Body of pancreas (tissue), 4 donors: ENCODE measurements around the gene POLE4. TPM values are rescaled to one million over a fixed set of nuclear protein-coding genes. Genes with fewer than 3 reads are reported as not detected.

Source experiments
- ATAC-seq: fragments of 150-250 bp; one replicate; pipeline ENCODE4 v1.9.1; 2016
- DNase-seq, 4 donors: peaks; one replicate each; pipeline ENCODE4 v3.0.0-alpha.2; 2019
- H3K27ac ChIP-seq, 4 donors: fragments of 200-600 bp; sonication (generic); 1 replicate in 3 of 4; 2 replicates in 1 of 4; pipeline versions ENCODE4 v1.5.1 to v1.6.1; 2016 to 2019; ENCODE audit warnings: mild to moderate bottlenecking in 1 of 4, mixed read lengths in 1 of 4, moderate library complexity in 1 of 4
- H3K27me3 ChIP-seq, 2 donors: fragments of 200-600 bp; sonication (generic); one replicate each; pipeline ENCODE4 v1.6.0; 2016; ENCODE audit warnings: mild to moderate bottlenecking in 1 of 2
- H3K36me3 ChIP-seq, 2 donors: fragments of 200-600 bp; sonication (generic); replicated peaks in 1 of 2; 2 replicates each; pipeline ENCODE4 v1.5.1; 2016; ENCODE audit warnings: low read depth in 2 of 2; ENCODE audit not compliant: insufficient read depth in 1 of 2
- H3K4me1 ChIP-seq: fragments of 200-600 bp; sonication (generic); one replicate; pipeline ENCODE4 v1.6.0; 2016
- H3K4me3 ChIP-seq, 2 donors: fragments of 200-600 bp; sonication (generic); 1 replicate in 1 of 2; 2 replicates in 1 of 2; pipeline ENCODE4 v1.5.1; 2016 to 2019
- H3K9me3 ChIP-seq, 3 donors: fragments of 200-600 bp; sonication (generic); 1 replicate in 2 of 3; 2 replicates in 1 of 3; pipeline ENCODE4 v1.5.1; 2016
- POLR2A ChIP-seq, 3 donors: fragments of 450-650 bp; IDR thresholded peaks; one replicate each; pipeline ENCODE4 v1.6.1; 2016; ENCODE audit warnings: antibody characterized with exemption in 3 of 3, mild to moderate bottlenecking in 2 of 3
- WGBS, 2 donors: methylation state at CpG; one replicate each; pipeline ENCODE4 v1.1.5; 2017; 5-methylcytosine and 5-hydroxymethylcytosine counted together
- intact Hi-C: fragments of 100-400 bp; cut with DNase I; formaldehyde crosslinking; loops from one replicate; pipeline ENCODE4 v1.15.1; 2023
- total RNA-seq, 2 donors: library from RNA; depleted of rRNA; stranded (reverse); fragments of >200 nt; gene quantifications; one replicate each; pipeline ENCODE4 v1.1.0, GENCODE V29; 2016
- TF ChIP-seq, protein P1 (sequence below), 7 experiments: fragments of 450-650 bp in 4 of 7; fragments of 200-600 bp in 3 of 7; sonication (generic) in 3 of 7; IDR thresholded peaks; one replicate each; pipeline ENCODE4 v1.5.1; 2016 to 2019; ENCODE audit warnings: antibody characterized with exemption in 7 of 7

POLE4 gene
- total RNA-seq, 2 donors from 2014 or later = 15.2 to 15.8 TPM

DNA sequence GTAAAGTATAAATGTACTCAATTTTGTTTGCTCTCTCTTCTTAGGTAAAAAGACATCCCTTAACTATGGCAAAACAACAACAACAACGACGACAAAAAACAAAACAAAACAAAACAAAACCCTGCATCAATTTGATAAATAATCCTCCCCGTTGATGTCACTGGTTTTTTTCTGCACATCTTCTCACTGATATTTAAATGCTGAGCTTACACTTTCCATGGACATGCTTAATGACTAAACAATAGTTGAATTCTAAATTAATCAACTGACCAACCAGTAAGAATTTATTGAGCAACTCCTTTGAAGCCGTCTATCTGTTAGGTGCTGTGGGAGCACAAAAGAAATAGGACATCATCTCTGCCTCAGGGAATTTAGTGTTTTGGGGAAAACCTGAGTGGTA, 20.2 kb upstream of the POLE4 start:
- TF ChIP-seq, protein P1, sequence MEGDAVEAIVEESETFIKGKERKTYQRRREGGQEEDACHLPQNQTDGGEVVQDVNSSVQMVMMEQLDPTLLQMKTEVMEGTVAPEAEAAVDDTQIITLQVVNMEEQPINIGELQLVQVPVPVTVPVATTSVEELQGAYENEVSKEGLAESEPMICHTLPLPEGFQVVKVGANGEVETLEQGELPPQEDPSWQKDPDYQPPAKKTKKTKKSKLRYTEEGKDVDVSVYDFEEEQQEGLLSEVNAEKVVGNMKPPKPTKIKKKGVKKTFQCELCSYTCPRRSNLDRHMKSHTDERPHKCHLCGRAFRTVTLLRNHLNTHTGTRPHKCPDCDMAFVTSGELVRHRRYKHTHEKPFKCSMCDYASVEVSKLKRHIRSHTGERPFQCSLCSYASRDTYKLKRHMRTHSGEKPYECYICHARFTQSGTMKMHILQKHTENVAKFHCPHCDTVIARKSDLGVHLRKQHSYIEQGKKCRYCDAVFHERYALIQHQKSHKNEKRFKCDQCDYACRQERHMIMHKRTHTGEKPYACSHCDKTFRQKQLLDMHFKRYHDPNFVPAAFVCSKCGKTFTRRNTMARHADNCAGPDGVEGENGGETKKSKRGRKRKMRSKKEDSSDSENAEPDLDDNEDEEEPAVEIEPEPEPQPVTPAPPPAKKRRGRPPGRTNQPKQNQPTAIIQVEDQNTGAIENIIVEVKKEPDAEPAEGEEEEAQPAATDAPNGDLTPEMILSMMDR (IDR thresholded peaks at IDR 0.05) = no peak
- TF ChIP-seq POLR2A (IDR thresholded peaks at IDR 0.05) = no peak
- Histone ChIP-seq H3K36me3 (no peaks in the 10 kb centered on the region), H3K9me3 (no peaks in the 10 kb centered on the region), H3K4me3 (no peak overlapping the region), H3K27me3 (no peaks in the 10 kb centered on the region), H3K27ac (no peak overlapping the region), H3K4me1 (no peaks in the 10 kb centered on the region)
- DNase-seq (no peak), ATAC-seq (no peak)
- intact Hi-C loops = no loop called here
- WGBS, 2 donors = 82% methylated on average over 4 of the region's 4 CpGs

DNA sequence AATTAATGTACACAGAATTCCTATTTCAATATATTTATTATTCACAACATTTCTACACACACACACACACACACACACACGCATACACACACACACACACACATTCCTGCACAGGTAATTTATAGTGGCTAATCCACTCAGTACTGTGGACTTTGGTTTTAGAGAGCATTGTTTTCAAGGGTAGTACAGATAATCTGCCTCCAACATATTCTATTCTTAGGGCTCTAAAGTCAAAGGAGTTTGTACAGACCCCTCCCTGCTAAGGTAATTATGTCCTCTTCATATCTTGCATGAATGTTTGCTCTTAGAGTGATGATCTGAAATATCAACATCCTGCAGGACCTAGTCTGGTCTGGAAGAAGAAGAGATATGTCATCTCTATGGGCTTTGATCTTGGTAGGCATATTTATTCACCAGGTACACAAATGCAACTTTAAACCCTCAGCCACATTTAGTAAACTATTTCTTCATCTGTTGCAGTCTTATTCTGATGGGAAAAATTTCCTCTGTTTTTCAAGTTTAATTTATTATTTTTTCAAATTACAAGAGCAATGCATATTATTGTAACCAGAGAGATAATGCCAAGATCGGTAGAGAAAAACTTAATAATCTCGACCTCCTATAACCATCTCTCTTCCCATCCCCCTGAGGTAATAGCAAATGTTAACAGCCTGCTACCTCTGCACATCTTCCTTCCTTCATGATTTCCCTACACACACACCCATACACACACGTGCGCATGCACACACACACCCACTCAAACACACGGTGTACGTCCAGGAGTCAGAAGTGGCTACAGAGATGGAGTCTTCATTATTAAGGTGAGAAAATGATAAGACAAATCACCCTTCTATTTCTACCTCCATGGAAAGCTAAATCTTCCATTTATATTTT, 18.3 kb upstream of the POLE4 start:
- Histone ChIP-seq H3K9me3 (no peaks in the 10 kb centered on the region), H3K36me3 (no peaks in the 10 kb centered on the region), H3K27me3 (no peaks in the 10 kb centered on the region), H3K4me3 (no peak overlapping the region), H3K4me1 (no peaks in the 10 kb centered on the region), H3K27ac (no peak overlapping the region)
- DNase-seq (no peak), ATAC-seq (no peak)
- 83 to 84% methylated on average over 7 of the region's 7 CpGs for WGBS, 2 donors
- intact Hi-C loops = no loop called here
- TF ChIP-seq, protein P1 (IDR thresholded peaks at IDR 0.05) = no peak
- no peak for TF ChIP-seq POLR2A (IDR thresholded peaks at IDR 0.05)

DNA sequence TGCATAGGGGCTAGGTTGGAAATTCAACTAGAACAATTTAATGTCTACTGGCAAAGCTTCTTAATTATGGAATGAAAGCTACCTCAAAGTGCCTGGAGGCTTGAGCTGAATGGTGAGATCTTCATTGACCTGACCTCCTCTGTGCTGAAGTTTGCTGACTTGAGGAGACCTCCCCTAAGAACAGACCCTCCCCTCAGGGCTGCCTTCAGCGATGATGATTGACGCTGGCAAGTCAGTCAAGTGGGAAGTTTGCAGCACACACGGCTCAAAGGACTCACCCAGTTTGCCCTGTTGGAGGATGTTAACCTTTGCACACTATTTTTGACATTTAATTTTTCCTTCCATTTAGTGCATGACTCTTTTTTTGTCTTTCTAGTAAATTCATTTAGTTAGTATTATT, 17.2 kb upstream of the POLE4 start:
- H3K27me3 ChIP-seq = no peaks in the 10 kb centered on the region
- no peak for DNase-seq
- intact Hi-C loops = no loop called here
- no peaks in the 10 kb centered on the region for H3K9me3 ChIP-seq
- no peaks in the 10 kb centered on the region for H3K4me1 ChIP-seq
- no peak for ATAC-seq
- H3K36me3 ChIP-seq = no peaks in the 10 kb centered on the region
- H3K4me3 ChIP-seq = no peak overlapping the region
- no peak overlapping the region for H3K27ac ChIP-seq
- WGBS, 2 donors = 85 to 87% methylated on average over 3 of the region's 3 CpGs
- no peak for TF ChIP-seq POLR2A (IDR thresholded peaks at IDR 0.05)

DNA sequence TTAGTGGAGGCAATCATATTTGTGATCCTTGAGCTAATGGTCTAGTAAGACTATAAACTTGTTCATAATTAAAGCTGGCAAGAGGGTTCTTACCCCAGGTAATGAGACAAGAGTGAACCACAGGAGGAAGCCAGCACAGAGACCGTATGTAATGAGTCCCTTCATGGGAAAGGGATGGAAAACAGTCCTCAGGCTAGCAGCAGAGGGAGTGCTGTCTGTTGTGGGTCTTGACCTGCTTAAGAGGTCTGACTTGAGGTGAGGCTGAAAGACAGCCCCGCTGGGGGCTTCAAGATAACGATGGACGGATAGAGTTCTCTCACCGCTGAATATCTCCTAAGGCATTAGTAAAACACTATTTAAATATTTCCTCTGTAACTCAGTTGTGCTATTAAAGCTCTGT, 16.2 kb upstream of the POLE4 start:
- H3K36me3 ChIP-seq = no peaks in the 10 kb centered on the region
- no peaks in the 10 kb centered on the region for H3K9me3 ChIP-seq
- H3K27me3 ChIP-seq = no peaks in the 10 kb centered on the region
- intact Hi-C loops = no loop called here
- DNase-seq (no peak), ATAC-seq (no peak)
- H3K4me1 ChIP-seq = no peaks in the 10 kb centered on the region
- H3K4me3 ChIP-seq = no peak overlapping the region
- H3K27ac ChIP-seq = no peak overlapping the region
- 63 to 68% methylated on average over 5 of the region's 5 CpGs for WGBS, 2 donors
- no peak for TF ChIP-seq POLR2A (IDR thresholded peaks at IDR 0.05)
- TF ChIP-seq, protein P1 (IDR thresholded peaks at IDR 0.05) = no peak

DNA sequence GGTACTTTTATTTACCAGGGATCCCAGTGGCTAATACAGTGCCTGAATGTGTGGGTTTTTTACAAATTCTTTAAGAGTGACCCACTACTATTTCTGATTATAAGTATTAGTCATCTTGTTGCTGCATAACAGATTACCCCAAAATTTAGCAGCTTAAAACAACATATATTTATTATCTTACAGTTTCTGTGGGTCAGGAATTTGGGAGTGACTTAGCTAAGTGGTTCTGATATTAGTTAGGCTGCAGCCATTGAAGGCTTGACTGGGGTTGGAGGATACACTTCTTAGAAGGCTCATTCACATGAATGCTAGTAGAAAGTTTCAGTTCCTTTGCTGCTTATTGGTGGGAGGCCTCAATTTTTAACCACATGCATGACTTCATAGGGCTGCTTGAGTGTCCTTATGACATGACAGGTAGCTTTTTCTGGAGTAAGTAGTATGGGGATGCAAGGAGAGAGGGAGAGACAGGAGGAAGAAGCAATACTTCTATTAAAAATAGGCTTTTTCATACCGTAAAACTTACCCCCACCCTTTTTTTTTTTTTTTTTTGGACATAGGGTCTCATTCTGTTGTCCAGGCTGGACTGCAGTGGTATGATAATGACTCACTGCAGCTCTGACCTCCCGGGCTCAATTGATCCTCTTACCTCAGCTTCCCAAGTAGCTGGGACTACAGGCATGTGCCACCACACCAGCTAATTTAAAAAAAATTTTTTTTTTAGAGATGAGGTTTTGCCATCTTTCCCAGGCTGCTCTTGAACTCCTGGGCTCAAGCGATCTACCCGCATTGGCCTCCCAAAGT, 13.3 kb upstream of the POLE4 start:
- no peak for TF ChIP-seq POLR2A (IDR thresholded peaks at IDR 0.05)
- TF ChIP-seq, protein P1 (IDR thresholded peaks at IDR 0.05) = no peak
- Histone ChIP-seq H3K9me3 (no peaks in the 10 kb centered on the region), H3K27me3 (no peaks in the 10 kb centered on the region), H3K36me3 (no peaks in the 10 kb centered on the region), H3K27ac (no peak overlapping the region), H3K4me1 (no peaks in the 10 kb centered on the region), H3K4me3 (no peak overlapping the region)
- DNase-seq (no peak), ATAC-seq (no peak)
- 80 to 87% methylated on average over 4 of the region's 4 CpGs for WGBS, 2 donors
- intact Hi-C loops = no loop called here
